ENCODE results near the gene EEFSEC.

- TF ChIP-seq, protein P1, sequence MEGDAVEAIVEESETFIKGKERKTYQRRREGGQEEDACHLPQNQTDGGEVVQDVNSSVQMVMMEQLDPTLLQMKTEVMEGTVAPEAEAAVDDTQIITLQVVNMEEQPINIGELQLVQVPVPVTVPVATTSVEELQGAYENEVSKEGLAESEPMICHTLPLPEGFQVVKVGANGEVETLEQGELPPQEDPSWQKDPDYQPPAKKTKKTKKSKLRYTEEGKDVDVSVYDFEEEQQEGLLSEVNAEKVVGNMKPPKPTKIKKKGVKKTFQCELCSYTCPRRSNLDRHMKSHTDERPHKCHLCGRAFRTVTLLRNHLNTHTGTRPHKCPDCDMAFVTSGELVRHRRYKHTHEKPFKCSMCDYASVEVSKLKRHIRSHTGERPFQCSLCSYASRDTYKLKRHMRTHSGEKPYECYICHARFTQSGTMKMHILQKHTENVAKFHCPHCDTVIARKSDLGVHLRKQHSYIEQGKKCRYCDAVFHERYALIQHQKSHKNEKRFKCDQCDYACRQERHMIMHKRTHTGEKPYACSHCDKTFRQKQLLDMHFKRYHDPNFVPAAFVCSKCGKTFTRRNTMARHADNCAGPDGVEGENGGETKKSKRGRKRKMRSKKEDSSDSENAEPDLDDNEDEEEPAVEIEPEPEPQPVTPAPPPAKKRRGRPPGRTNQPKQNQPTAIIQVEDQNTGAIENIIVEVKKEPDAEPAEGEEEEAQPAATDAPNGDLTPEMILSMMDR (IDR thresholded peaks at IDR 0.05): no peak
- TF ChIP-seq POLR2A (IDR thresholded peaks at IDR 0.05): no peak
Measured at GRCh38 chr3:128432971-128433836, 279.9 kb downstream of the EEFSEC start.

All from adrenal gland (tissue), 5 donors.